ENCODE data around the gene CELF3. TPM values are rescaled to one million over a fixed set of nuclear protein-coding genes. Genes with fewer than 3 reads are reported as not detected.

CELF3 gene
- total and polyA plus RNA-seq, 2 of the 13 experiments (the other 11 are each of a cell fraction or from before 2014, with no cell fraction given) = not detected

- TF ChIP-seq ZNF276 (CRISPR knock-in tag; IDR thresholded peaks at IDR 0.05; ENCODE audit: low read depth) (no peak), NFYC (CRISPR knock-in tag; IDR thresholded peaks at IDR 0.05) (no peak), ZNF766 (CRISPR knock-in tag; IDR thresholded peaks at IDR 0.05; ENCODE audit: borderline replicate concordance) (no peak), HNF1A (IDR thresholded peaks at IDR 0.05; ENCODE audit: low read depth) (peak; percentile 64), HNF1A (CRISPR knock-in tag; IDR thresholded peaks at IDR 0.05; ENCODE audit: borderline replicate concordance) (peak; percentile 65; the same call in 1 of the 2 replicates), ZMYM3 (CRISPR knock-in tag; IDR thresholded peaks at IDR 0.05) (no peak), KAT2B (IDR thresholded peaks at IDR 0.05; ENCODE audit: borderline replicate concordance, low read depth, low read length) (no peak), GABPA (IDR thresholded peaks at IDR 0.05; ENCODE audit: low read depth, low read length) (no peak), GABPA (CRISPR knock-in tag; IDR thresholded peaks at IDR 0.05; ENCODE audit: low read depth) (no peak), PCBP2 (optimal IDR thresholded peaks at IDR 0.05; ENCODE audit: low read depth, low read length, poor library complexity, severe bottlenecking) (no peak), MLX (CRISPR knock-in tag; IDR thresholded peaks at IDR 0.05) (no peak), TBX2 (CRISPR knock-in tag; IDR thresholded peaks at IDR 0.05; ENCODE audit: borderline replicate concordance) (no peak), ZNF556 (CRISPR knock-in tag; IDR thresholded peaks at IDR 0.05; ENCODE audit: borderline replicate concordance) (no peak), ZNF343 (CRISPR knock-in tag; IDR thresholded peaks at IDR 0.05) (no peak), KLF12 (CRISPR knock-in tag; IDR thresholded peaks at IDR 0.05; ENCODE audit: borderline replicate concordance) (no peak), SIN3B (IDR thresholded peaks at IDR 0.05; ENCODE audit: low read length) (no peak), ARID5B (CRISPR knock-in tag; IDR thresholded peaks at IDR 0.05) (peak; percentile 35; the same call in 1 of the 2 replicates), SMAD3 (CRISPR knock-in tag; IDR thresholded peaks at IDR 0.05) (no peak), ZNF44 (CRISPR knock-in tag; IDR thresholded peaks at IDR 0.05) (no peak), MTF2 (CRISPR knock-in tag; IDR thresholded peaks at IDR 0.05; ENCODE audit: borderline replicate concordance) (no peak)
Observed at GRCh38 chr1:151729157-151729965, 12.8 kb upstream of the CELF3 start (continued).
